GM12878 (cell line): ENCODE data around the gene TK1. TPM values are rescaled to one million over a fixed set of nuclear protein-coding genes. Genes with fewer than 3 reads are reported as not detected.

Experiments
- ATAC-seq: fragments of 200-7000 bp; cut with Tn5 transposase; 3 replicates; pipeline ENCODE4 v1.9.1; 2020; ENCODE audit warnings: mild to moderate bottlenecking, moderate library complexity
- BruUV-seq: library from RNA; stranded (reverse); fragments of 400-500 nt; replicated peaks from 2 replicates; lab custom pipeline; 2021; lab: Mats Ljungman, UMichigan
- CTCF ChIA-PET: fragments of 300-600 bp; sonication (Branson Sonifier 250); formaldehyde crosslinking; extraction: SDS; loops from one replicate; lab custom pipeline; 2021; ENCODE audit warnings: inconsistent platforms; lab: Yijun Ruan, JAX
- POLR2A ChIA-PET: fragments of 350-600 bp; formaldehyde crosslinking; extraction: SDS; loops from one replicate; lab custom pipeline; 2021; ENCODE audit warnings: inconsistent platforms; lab: Charles Lee
- RAD21 ChIA-PET: fragments of 300-600 bp; sonication (Branson Sonifier 250); formaldehyde crosslinking; loops from one replicate; lab custom pipeline; 2023; ENCODE audit warnings: antibody characterized with exemption; ENCODE audit not compliant: unreplicated experiment; lab: Charles Lee
- SMC1A ChIA-PET: fragments of 300-600 bp; sonication (Branson Sonifier 250); formaldehyde crosslinking; loops from one replicate; lab custom pipeline; 2023; ENCODE audit not compliant: unreplicated experiment, uncharacterized antibody; lab: Charles Lee
- DNase-seq: peaks from one replicate; pipeline ENCODE4 v3.0.0-alpha.2; 2011; ENCODE audit warnings: low read depth, low spot score
- FAIRE-seq: peaks from 3 replicates; lab custom pipeline; 2011; peaks lifted over from hg19 to GRCh38; lab: Jason Lieb, UNC
- H2AFZ ChIP-seq: 2 replicates; pipeline ENCODE4 v1.6.0; 2011; ENCODE audit warnings: low read depth, low read length, control low read depth; ENCODE audit not compliant: control insufficient read depth
- H3K27ac ChIP-seq: 2 replicates; pipeline ENCODE4 v1.5.1; 2011; ENCODE audit warnings: control low read depth; ENCODE audit not compliant: control insufficient read depth, insufficient read depth
- H3K27me3 ChIP-seq, 2 experiments: replicated peaks in 1 of 2; 2 replicates each; pipeline versions ENCODE4 v1.6.0 to v1.6.1; 2011; ENCODE audit warnings: low read length in 1 of 2; ENCODE audit not compliant: control insufficient read depth in 2 of 2, insufficient read depth in 2 of 2
- H3K36me3 ChIP-seq, 2 experiments: 2 replicates each; pipeline ENCODE4 v1.5.1; 2011; ENCODE audit warnings: low read length in 1 of 2; ENCODE audit not compliant: control insufficient read depth in 2 of 2, insufficient read depth in 2 of 2
- H3K4me1 ChIP-seq: 2 replicates; pipeline ENCODE4 v1.6.1; 2011; ENCODE audit warnings: mild to moderate bottlenecking, low read length, moderate library complexity, mixed read lengths; ENCODE audit not compliant: control insufficient read depth, insufficient read depth
- H3K4me2 ChIP-seq: 2 replicates; pipeline ENCODE4 v1.6.0; 2011; ENCODE audit warnings: control low read depth; ENCODE audit not compliant: control insufficient read depth, insufficient read depth
- H3K4me3 ChIP-seq: fragments of 200-600 bp; sonication (generic); 2 replicates; pipeline ENCODE4 v1.5.1; 2016
- H3K79me2 ChIP-seq: 2 replicates; pipeline ENCODE4 v1.6.0; 2011; ENCODE audit warnings: low read length; ENCODE audit not compliant: control insufficient read depth, insufficient read depth
- H3K9ac ChIP-seq: 2 replicates; pipeline ENCODE4 v1.8.0; 2011; ENCODE audit warnings: low read length, control low read depth, mixed read lengths; ENCODE audit not compliant: control insufficient read depth, insufficient read depth
- H3K9me3 ChIP-seq: replicated peaks from 3 replicates; pipeline ENCODE4 v1.5.1; 2011; ENCODE audit warnings: mild to moderate bottlenecking, low read length; ENCODE audit not compliant: control insufficient read depth, insufficient read depth
- H4K20me1 ChIP-seq: 2 replicates; pipeline ENCODE4 v1.6.0; 2011; ENCODE audit not compliant: control insufficient read depth, insufficient read depth
- BHLHE40 ChIP-seq, 2 experiments: fragments of 450-650 bp in 1 of 2; IDR thresholded peaks; 2 replicates each; pipeline ENCODE4 v1.6.1; 2011 to 2017; ENCODE audit warnings: low read depth in 2 of 2, borderline replicate concordance in 1 of 2, improper control_type of control experiment in 1 of 2, low read length in 1 of 2, mild to moderate bottlenecking in 1 of 2
- HDAC2 ChIP-seq: fragments of 200-600 bp; sonication (generic); IDR thresholded peaks from 2 replicates; pipeline ENCODE4 v1.6.1; 2017
- IKZF1 ChIP-seq: fragments of 450-650 bp; conservative IDR thresholded peaks from 2 replicates; pipeline ENCODE4 v1.6.1; 2017; ENCODE audit warnings: antibody characterized with exemption, mild to moderate bottlenecking
- KLF5 ChIP-seq: fragments of 450-650 bp; IDR thresholded peaks from 2 replicates; pipeline ENCODE4 v1.6.1; 2014; ENCODE audit warnings: mild to moderate bottlenecking; ENCODE audit not compliant: partially characterized antibody
- MEF2B ChIP-seq: fragments of 450-650 bp; IDR thresholded peaks from 2 replicates; pipeline ENCODE4 v1.6.1; 2018; ENCODE audit warnings: mild to moderate bottlenecking, moderate library complexity; ENCODE audit not compliant: partially characterized antibody, poor library complexity, severe bottlenecking
- MTA2 ChIP-seq: fragments of 450-650 bp; IDR thresholded peaks from 2 replicates; pipeline ENCODE4 v1.6.1; 2016; ENCODE audit warnings: low read depth, mild to moderate bottlenecking, moderate library complexity
- MXI1 ChIP-seq: fragments of 150-350 bp; IDR thresholded peaks from 2 replicates; pipeline ENCODE4 v1.6.1; 2011; ENCODE audit warnings: low read depth, mild to moderate bottlenecking, inconsistent platforms, low read length, improper control_type of control experiment
- RELA ChIP-seq: fragments of 450-650 bp; IDR thresholded peaks from 2 replicates; pipeline ENCODE4 v1.8.0; 2014; ENCODE audit warnings: borderline replicate concordance; ENCODE audit not compliant: partially characterized antibody
- RUNX3 ChIP-seq: IDR thresholded peaks from 2 replicates; pipeline ENCODE4 v1.6.1; 2012; ENCODE audit warnings: low read length, inconsistent platforms
- SIX5 ChIP-seq: IDR thresholded peaks from 2 replicates; pipeline ENCODE4 v1.6.1; 2011; ENCODE audit warnings: mild to moderate bottlenecking, low read depth, low read length, moderate library complexity; ENCODE audit not compliant: severe bottlenecking
- ZNF274 ChIP-seq: IDR thresholded peaks from one replicate; pipeline ENCODE4 v1.8.0; 2011; ENCODE audit not compliant: insufficient read length, insufficient read depth
- ZNF592 ChIP-seq: fragments of 450-650 bp; IDR thresholded peaks from 2 replicates; pipeline ENCODE4 v1.6.1; 2017; ENCODE audit warnings: mild to moderate bottlenecking, moderate library complexity
- WGBS: methylation state at CpG from one replicate; pipeline ENCODE4 v1.1.6; 2016; ENCODE audit warnings: low lambda C conversion rate; ENCODE audit not compliant: insufficient replicate concordance, insufficient coverage; ENCODE audit errors: missing lambda C conversion rate; 5-methylcytosine and 5-hydroxymethylcytosine counted together
- in situ Hi-C: fragments of 300-500 bp; cut with MboI; formaldehyde crosslinking; loops from 9 replicates; pipeline ENCODE4 v1.14.3; 2018; ENCODE audit warnings: mixed read lengths
- intact Hi-C: fragments of 100-400 bp; cut with micrococcal nuclease; formaldehyde crosslinking; loops from one replicate; pipeline ENCODE4 v1.14.2; 2022; ENCODE audit not compliant: unreplicated experiment
- polyA plus RNA-seq, 11 experiments: library from polyadenylated mRNA; depleted of rRNA in 4 of 11; unstranded in 6 of 11; stranded (reverse) in 5 of 11; fragments of >200 nt; fragmentation: Nextera tagmentation in 4 of 11; fragmentation: Illumina TruSeq in 1 of 11; extraction: Ambion mirVana in 4 of 11; extraction: Trizol in 1 of 11; gene quantifications; 1 replicate in 1 of 11; 2 replicates in 10 of 11; pipeline versions ENCODE4 v1.2.1 to v1.2.3, GENCODE V29; 2011 to 2016; ENCODE audit warnings: inconsistent platforms in 2 of 11, missing spikeins in 2 of 11, low read depth in 1 of 11
- total RNA-seq, 4 experiments: library from RNA; depleted of rRNA in 3 of 4; stranded (reverse); fragments of >200 nt in 3 of 4; fragmentation: Illumina TruSeq in 1 of 4; extraction: Trizol in 1 of 4; gene quantifications; 2 replicates each; pipeline versions ENCODE4 v1.2.1 to v1.2.3, GENCODE V29; 2013 to 2021

TK1 gene
- total and polyA plus RNA-seq, 10 of the 15 experiments (the other 5 are each of a cell fraction or from before 2014, with no cell fraction given) = 4.6 to 175 (median 77.9) TPM

- Histone ChIP-seq H3K9ac (no peak overlapping the region), H4K20me1 (no peaks in the 10 kb centered on the region), H3K4me2 (no peak overlapping the region), H3K27me3 (peaks cover 6 to 9% of the 10 kb centered on the region in 2 experiments; a peak in 3 of 4 replicates), H3K36me3 (no peaks in the 10 kb centered on the region), H3K79me2 (no peaks in the 10 kb centered on the region), H3K27ac (no peak overlapping the region), H3K4me3 (no peak overlapping the region), H3K9me3 (no peaks in the 10 kb centered on the region), H2AFZ (no peak overlapping the region), H3K4me1 (peaks cover 2% of the 10 kb centered on the region; the same call in 1 of the 2 replicates)
- TF ChIP-seq BHLHE40 (IDR thresholded peaks at IDR 0.05; ENCODE audit: borderline replicate concordance in 1 of 2, low read depth in 2 of 2, low read length in 1 of 2) (peak; percentile 48 to 63; a peak in 3 of 4 replicates), MXI1 (no peak), RUNX3 (peak; percentile 51), IKZF1 (peak; percentile 29; the same call in 1 of the 2 replicates), RELA (peak; percentile 38)
- ChIA-PET CTCF (interaction anchor here (0.6 kb wide), 1 partner anchor 38 kb away, joined by 4 read pairs; no protein-coding TSS in a partner anchor), POLR2A (interaction anchor here (0.5 to 1.1 kb wide), 2 partner anchors 30 to 124 kb away, joined by 3 to 4 read pairs; no protein-coding TSS in a partner anchor), SMC1A (no interaction called here), RAD21 (no interaction called here)
- DNase-seq (no peak), FAIRE-seq (no peak), ATAC-seq (peak; percentile 56)
- in situ Hi-C loops (no loop called here), intact Hi-C loops (no loop called here)
- WGBS = 16% methylated on average over 13 of the region's 13 CpGs
- no TSS peak for BruUV-seq
Measured at GRCh38 chr17:78230252-78230962, 43.6 kb upstream of the TK1 start.

GRCh38 chr17:78228176-78228575 lies 41.3 kb upstream of the TK1 start:
- in situ Hi-C loops (no loop called here), intact Hi-C loops (no loop called here)
- H2AFZ ChIP-seq = no peak overlapping the region
- no peaks in the 10 kb centered on the region for H4K20me1 ChIP-seq
- H3K27ac ChIP-seq = no peak overlapping the region
- ATAC-seq = no peak
- H3K4me3 ChIP-seq = no peak overlapping the region
- no peak for FAIRE-seq
- H3K27me3 ChIP-seq = peaks cover 6 to 9% of the 10 kb centered on the region in 2 experiments; a peak in 3 of 4 replicates
- peaks cover 2% of the 10 kb centered on the region; the same call in 1 of the 2 replicates for H3K4me1 ChIP-seq
- CTCF ChIA-PET = interaction anchor here (0.7 to 1.9 kb wide), 4 partner anchors 24 to 209 kb away, joined by 3 to 6 read pairs (median 4); no protein-coding TSS in a partner anchor
- BruUV-seq = no TSS peak
- 19% methylated on average over 4 of the region's 4 CpGs for WGBS
- POLR2A ChIA-PET = interaction anchor here (0.7 kb wide), 1 partner anchor 97 kb away, joined by 4 read pairs; the partner anchor contains the start of gene TMC8
- H3K4me2 ChIP-seq = no peak overlapping the region
- no peaks in the 10 kb centered on the region for H3K9me3 ChIP-seq
- H3K79me2 ChIP-seq = no peaks in the 10 kb centered on the region
- H3K9ac ChIP-seq = no peak overlapping the region
- DNase-seq = no peak
- H3K36me3 ChIP-seq = peaks cover 4 to 8% of the 10 kb centered on the region in 2 experiments; a peak in 3 of 4 replicates
- SMC1A ChIA-PET = interaction anchor here (0.6 kb wide), 1 partner anchor 136 kb away, joined by 3 read pairs; no protein-coding TSS in a partner anchor
- RAD21 ChIA-PET = no interaction called here
- TF ChIP-seq KLF5 (no peak), SIX5 (no peak), ZNF274 (no peak), MTA2 (no peak), HDAC2 (no peak), MEF2B (no peak), ZNF592 (no peak)
